GM12891 (cell line): ENCODE data around the gene ITPKA.

ENCODE experiments used
- POLR2A ChIP-seq: IDR thresholded peaks from 2 replicates; pipeline ENCODE4 v1.6.1; 2011; ENCODE audit warnings: low read depth, low read length, control low read depth
- POLR2AphosphoS5 ChIP-seq: IDR thresholded peaks from 2 replicates; pipeline ENCODE4 v1.6.1; 2011; ENCODE audit warnings: low read depth, low read length, control low read depth
- SPI1 ChIP-seq: IDR thresholded peaks from 2 replicates; pipeline ENCODE4 v1.6.1; 2011; ENCODE audit warnings: low read depth, low read length, control low read depth
- TAF1 ChIP-seq: IDR thresholded peaks from 2 replicates; pipeline ENCODE4 v1.6.1; 2011; ENCODE audit warnings: low read depth, low read length, control low read depth

DNA sequence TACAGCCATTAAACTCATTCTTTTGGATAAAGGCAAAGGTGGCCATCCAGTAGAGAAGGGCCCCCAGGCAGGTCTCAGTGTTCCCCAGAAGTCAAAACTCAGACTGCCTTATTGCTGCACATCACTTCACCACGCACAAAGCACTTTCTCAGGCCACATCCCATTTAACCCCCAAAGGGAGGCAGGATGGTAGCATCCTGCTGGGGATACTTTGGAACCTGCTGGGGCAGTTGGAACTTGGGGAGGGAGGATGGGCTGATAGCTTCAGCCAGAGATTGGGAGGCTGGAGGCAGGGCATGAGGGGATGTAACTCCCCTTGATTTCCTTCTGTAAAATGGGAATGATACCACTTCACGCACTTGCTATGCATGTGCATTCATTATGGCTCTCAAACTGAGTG is 5.0 kb downstream of the ITPKA start:
- TF ChIP-seq POLR2A (no peak), POLR2AphosphoS5 (no peak), SPI1 (no peak), TAF1 (no peak)
